Left lung (tissue), 14 donors: ENCODE measurements around the gene HIVEP1. TPM values are rescaled to one million over a fixed set of nuclear protein-coding genes. Genes with fewer than 3 reads are reported as not detected.

Source experiments
- ATAC-seq: fragments of 200-7000 bp; cut with Tn5 transposase; one replicate; pipeline ENCODE4 v1.9.1; 2020; ENCODE audit warnings: moderate library complexity
- DNase-seq, 4 donors: peaks; one replicate each; pipeline ENCODE4 v3.0.0-alpha.2; 2013 to 2020
- H3K27ac ChIP-seq, 2 donors: fragments of 200-600 bp; sonication (generic) in 1 of 2; one replicate each; pipeline versions ENCODE4 v1.5.0 to v1.8.0; 2020 to 2021
- H3K27me3 ChIP-seq, 2 donors: fragments of 200-600 bp; sonication (generic) in 1 of 2; one replicate each; pipeline versions ENCODE4 v1.5.0 to v1.8.0; 2020 to 2021
- H3K36me3 ChIP-seq, 2 donors: fragments of 200-600 bp; sonication (generic) in 1 of 2; one replicate each; pipeline versions ENCODE4 v1.5.0 to v1.8.0; 2020 to 2021
- H3K4me1 ChIP-seq, 2 donors: fragments of 200-600 bp; one replicate each; pipeline ENCODE4 v1.8.0; 2021
- H3K4me3 ChIP-seq, 2 donors: fragments of 200-600 bp; sonication (generic) in 1 of 2; one replicate each; pipeline versions ENCODE4 v1.5.0 to v1.8.0; 2020 to 2021; ENCODE audit warnings: mild to moderate bottlenecking in 1 of 2
- H3K9me3 ChIP-seq, 2 donors: fragments of 200-600 bp; sonication (generic) in 1 of 2; one replicate each; pipeline versions ENCODE4 v1.5.0 to v1.8.0; 2020 to 2021
- CTCF ChIP-seq, 2 donors: fragments of 200-600 bp; sonication (generic) in 1 of 2; IDR thresholded peaks; one replicate each; pipeline versions ENCODE4 v1.5.0 to v1.8.0; 2021; ENCODE audit warnings: antibody characterized with exemption in 2 of 2
- intact Hi-C, 2 donors: fragments of 100-400 bp; cut with DNase I; formaldehyde crosslinking; loops; one replicate each; pipeline versions ENCODE4 v1.11.2 to v1.14.2; 2022
- long read RNA-seq, 12 donors: library from polyadenylated mRNA in 2 of 12; unstranded in 2 of 12; transcript quantifications; one replicate each; pipeline ENCODE4 v2.0.0 and lab custom pipeline, GENCODE V29; 2019 to 2026
- polyA plus RNA-seq, 6 donors: library from polyadenylated mRNA; unstranded; fragments of 120-200 nt; gene quantifications; one replicate each; pipeline ENCODE4 v1.2.1, GENCODE V29; 2013; ENCODE audit not compliant: insufficient read length in 6 of 6
- total RNA-seq, 2 donors: library from RNA; stranded (reverse); fragmentation: NEBNext Ultra II Directional; extraction: Animal tissue kit (Norgen Biotek cat#: 25700); gene quantifications; one replicate each; pipeline ENCODE4 v1.2.1, GENCODE V29; 2021
- donor health status: DM: no; HTN: yes; CAD: no.
- donor health status: DM: no; HTN: no; CAD: no.

HIVEP1 gene
- total RNA-seq (10 to 100 TPM; 29.2 to 35.9 TPM), polyA plus RNA-seq (10 to 100 TPM; 24.1 to 31.7 (median 27.3) TPM)
- long read RNA-seq, donor 1, partial matches to known transcripts: 0 of 3 reads
- long read RNA-seq, donor 1, other reads (novel, unspliced or antisense): 0 of 3 reads
- long read RNA-seq, donor 2, partial matches to known transcripts: 6 of 10 reads
- long read RNA-seq, donor 2, other reads (novel, unspliced or antisense): 0 of 10 reads
- long read RNA-seq, donor 3, partial matches to known transcripts: 0 of 4 reads
- long read RNA-seq, donor 3, other reads (novel, unspliced or antisense): 0 of 4 reads
- long read RNA-seq, donor 4, partial matches to known transcripts: 0 of 1 reads
- long read RNA-seq, donor 4, other reads (novel, unspliced or antisense): 0 of 1 reads
- long read RNA-seq, donor 5, partial matches to known transcripts: 6 of 7 reads
- long read RNA-seq, donor 5, other reads (novel, unspliced or antisense): 0 of 7 reads
- long read RNA-seq, donor 6, partial matches to known transcripts: 0 of 1 reads
- long read RNA-seq, donor 6, other reads (novel, unspliced or antisense): 0 of 1 reads
- long read RNA-seq, donor 7: 0 reads
- long read RNA-seq, donor 8, partial matches to known transcripts: 0 of 2 reads
- long read RNA-seq, donor 8, other reads (novel, unspliced or antisense): 0 of 2 reads
- long read RNA-seq, donor 9: 0 reads
- long read RNA-seq, donor 10, partial matches to known transcripts: 0 of 2 reads
- long read RNA-seq, donor 10, other reads (novel, unspliced or antisense): 1 of 2 reads
- long read RNA-seq, donor 11, partial matches to known transcripts: 0 of 3 reads
- long read RNA-seq, donor 11, other reads (novel, unspliced or antisense): 0 of 3 reads
- long read RNA-seq, donor 12, partial matches to known transcripts: 0 of 1 reads
- long read RNA-seq, donor 12, other reads (novel, unspliced or antisense): 0 of 1 reads

GRCh38 chr6:12012038-12012557 lies at the start of gene HIVEP1:
HIVEP1 (plus strand) TSS chr6:12012312; CDS start chr6:12015629, 3,317 bp downstream.
- DNase-seq: peak in 1 of 4 donors; percentile 43

GRCh38 chr6:11963756-11964500 lies 48.2 kb upstream of the HIVEP1 start:
- H3K4me1 ChIP-seq: peaks cover 0 to 6% of the 10 kb centered on the region in 2 donors
- intact Hi-C loops: no loop called here
- no peaks in the 10 kb centered on the region for H3K9me3 ChIP-seq
- H3K36me3 ChIP-seq: no peaks in the 10 kb centered on the region
- H3K4me3 ChIP-seq: no peak overlapping the region
- no peaks in the 10 kb centered on the region for H3K27me3 ChIP-seq
- DNase-seq (no peak), ATAC-seq (no peak)
- TF ChIP-seq CTCF (IDR thresholded peaks at IDR 0.05): no peak
- H3K27ac ChIP-seq: no peak overlapping the region

More at GRCh38 chr6:12012038-12012557, at the start of gene HIVEP1:
- intact Hi-C loops: no loop called here
- peaks cover 5 to 42% of the 10 kb centered on the region in 2 donors for H3K4me1 ChIP-seq
- H3K9me3 ChIP-seq: no peaks in the 10 kb centered on the region
- H3K36me3 ChIP-seq: peaks cover 0 to 13% of the 10 kb centered on the region in 2 donors
- ATAC-seq: no peak
- no peaks in the 10 kb centered on the region for H3K27me3 ChIP-seq
- H3K27ac ChIP-seq: peak within 1 kb of the TSS; percentile 97 to 98
- TF ChIP-seq CTCF (IDR thresholded peaks at IDR 0.05): no peak
- peak within 1 kb of the TSS; percentile 70 to 73 for H3K4me3 ChIP-seq

- H3K4me1 ChIP-seq: peaks cover 0 to 7% of the 10 kb centered on the region in 2 donors
- no peak overlapping the region for H3K27ac ChIP-seq
- no peaks in the 10 kb centered on the region for H3K27me3 ChIP-seq
- DNase-seq (no peak), ATAC-seq (no peak)
- TF ChIP-seq CTCF (IDR thresholded peaks at IDR 0.05): no peak
- no peaks in the 10 kb centered on the region for H3K9me3 ChIP-seq
- no peak overlapping the region for H3K4me3 ChIP-seq
- intact Hi-C loops: no loop called here
- H3K36me3 ChIP-seq: no peaks in the 10 kb centered on the region
Measured at GRCh38 chr6:11964729-11965335, 47.3 kb upstream of the HIVEP1 start.

GRCh38 chr6:11965499-11965898 lies 46.6 kb upstream of the HIVEP1 start:
- intact Hi-C loops: no loop called here
- Histone ChIP-seq H3K4me1 (peaks cover 0 to 7% of the 10 kb centered on the region in 2 donors), H3K4me3 (no peak overlapping the region), H3K9me3 (no peaks in the 10 kb centered on the region), H3K27me3 (no peaks in the 10 kb centered on the region), H3K27ac (no peak overlapping the region), H3K36me3 (no peaks in the 10 kb centered on the region)
- no peak for ATAC-seq
- no peak for TF ChIP-seq CTCF (IDR thresholded peaks at IDR 0.05)
- no peak for DNase-seq
